Measurements from ENCODE around the gene B3GALT5. TPM values are rescaled to one million over a fixed set of nuclear protein-coding genes. Genes with fewer than 3 reads are reported as not detected.

B3GALT5 gene
- polyA plus RNA-seq, 3 donors: not detected

GRCh38 chr21:39657091-39657689, 44.5 kb downstream of the B3GALT5 start:
- DNase-seq: no peak
- intact Hi-C loops (cut with micrococcal nuclease): no loop called here
- Histone ChIP-seq H3K4me1 (ENCODE audit: control insufficient read depth in 1 of 2, insufficient read depth in 2 of 2, low read length in 2 of 2) (no peaks in the 10 kb centered on the region), H3K36me3 (replicated peaks in 1 of 2; ENCODE audit: control insufficient read depth in 1 of 2, insufficient read depth in 2 of 2, low read length in 2 of 2) (no peaks in the 10 kb centered on the region), H3K4me2 (replicated peaks; ENCODE audit: extremely low read depth, low read length, poor library complexity, severe bottlenecking) (no peak overlapping the region), H3K4me3 (replicated peaks in 1 of 3; ENCODE audit: low read depth in 2 of 3, low read length in 3 of 3) (no peak overlapping the region), H3K27ac (ENCODE audit: low read depth in 1 of 2, low read length in 2 of 2) (no peak overlapping the region), H3K9me3 (replicated peaks in 1 of 2; ENCODE audit: control insufficient read depth in 1 of 2, insufficient read depth in 1 of 2, low read length in 2 of 2) (peaks cover 0 to 5% of the 10 kb centered on the region in 2 donors), H3K27me3 (ENCODE audit: control insufficient read depth in 2 of 2, insufficient read depth in 2 of 2, low read length in 2 of 2) (peaks cover 0 to 6% of the 10 kb centered on the region in 2 donors), H2AFZ (ENCODE audit: insufficient read depth, low read depth, low read length, poor library complexity, severe bottlenecking) (no peak overlapping the region), H3K9ac (ENCODE audit: insufficient read depth, low read length, poor library complexity, severe bottlenecking) (no peak overlapping the region), H3K79me2 (ENCODE audit: insufficient read depth, low read length) (no peaks in the 10 kb centered on the region), H4K20me1 (ENCODE audit: insufficient read depth, low read length) (no peaks in the 10 kb centered on the region)
- no peak overlapping the region for H3K4me3 Mint-ChIP-seq
- no peaks in the 10 kb centered on the region for H3K36me3 Mint-ChIP-seq
- H3K27ac Mint-ChIP-seq: no peak overlapping the region
- TF ChIP-seq CTCF (IDR thresholded peaks at IDR 0.05): no peak
- peaks cover 0 to 12% (median 6%) of the 10 kb centered on the region in 7 donors for H3K9me3 Mint-ChIP-seq
- 95% methylated on average over 5 of the region's 5 CpGs for WGBS (ENCODE audit: insufficient coverage)
- peaks cover 10 to 24% (median 16%) of the 10 kb centered on the region in 3 donors for H3K27me3 Mint-ChIP-seq (ENCODE audit: low read depth in 3 of 3)
- no peaks in the 10 kb centered on the region for H3K4me1 Mint-ChIP-seq

- Mint-ChIP-seq H3K4me1 (no peaks in the 10 kb centered on the region), H3K27me3 (ENCODE audit: low read depth in 3 of 3) (peaks cover 10 to 24% (median 16%) of the 10 kb centered on the region in 3 donors), H3K9me3 (peaks cover 0 to 10% (median 5%) of the 10 kb centered on the region in 7 donors), H3K4me3 (no peak overlapping the region), H3K36me3 (no peaks in the 10 kb centered on the region), H3K27ac (no peak overlapping the region)
- intact Hi-C loops (cut with micrococcal nuclease): no loop called here
- Histone ChIP-seq H3K4me3 (replicated peaks in 1 of 3; ENCODE audit: low read depth in 2 of 3, low read length in 3 of 3) (no peak overlapping the region), H3K27ac (ENCODE audit: low read depth in 1 of 2, low read length in 2 of 2) (no peak overlapping the region), H4K20me1 (ENCODE audit: insufficient read depth, low read length) (no peaks in the 10 kb centered on the region), H3K4me2 (replicated peaks; ENCODE audit: extremely low read depth, low read length, poor library complexity, severe bottlenecking) (no peak overlapping the region), H3K4me1 (ENCODE audit: control insufficient read depth in 1 of 2, insufficient read depth in 2 of 2, low read length in 2 of 2) (no peaks in the 10 kb centered on the region), H3K9me3 (replicated peaks in 1 of 2; ENCODE audit: control insufficient read depth in 1 of 2, insufficient read depth in 1 of 2, low read length in 2 of 2) (peaks cover 0 to 5% of the 10 kb centered on the region in 2 donors), H3K9ac (ENCODE audit: insufficient read depth, low read length, poor library complexity, severe bottlenecking) (no peak overlapping the region), H3K79me2 (ENCODE audit: insufficient read depth, low read length) (no peaks in the 10 kb centered on the region), H2AFZ (ENCODE audit: insufficient read depth, low read depth, low read length, poor library complexity, severe bottlenecking) (no peak overlapping the region), H3K36me3 (replicated peaks in 1 of 2; ENCODE audit: control insufficient read depth in 1 of 2, insufficient read depth in 2 of 2, low read length in 2 of 2) (no peaks in the 10 kb centered on the region), H3K27me3 (ENCODE audit: control insufficient read depth in 2 of 2, insufficient read depth in 2 of 2, low read length in 2 of 2) (peaks cover 0 to 6% of the 10 kb centered on the region in 2 donors)
- WGBS (ENCODE audit: insufficient coverage): 77% methylated on average over 2 of the region's 2 CpGs
- no peak for TF ChIP-seq CTCF (IDR thresholded peaks at IDR 0.05)
- no peak for DNase-seq
Observed at GRCh38 chr21:39658066-39658465, 45.3 kb downstream of the B3GALT5 start.
